SK-N-SH treated with all-trans-retinoic acid at 6 μM for 48 hours (cell line): ENCODE data around the gene ADRA1B.
A peak's percentile ranks its signal among the peaks of the same experiment; 100 is the strongest.

ENCODE experiments used
- ATAC-seq: fragments of 200-7000 bp; cut with Tn5 transposase; 3 replicates; pipeline ENCODE4 v1.9.1; 2020; ENCODE audit warnings: mild to moderate bottlenecking, moderate library complexity
- ARNTL ChIP-seq: fragments of 450-650 bp; formaldehyde crosslinking; IDR thresholded peaks from 2 replicates; pipeline ENCODE4 v1.5.0; 2020; ENCODE audit warnings: low read depth, mild to moderate bottlenecking, moderate library complexity, borderline replicate concordance
- BACH2 ChIP-seq: fragments of 250-450 bp; sonication (Bioruptor Pico); IDR thresholded peaks from 2 replicates; pipeline ENCODE4 v1.9.0; 2021; ENCODE audit warnings: mild to moderate bottlenecking, borderline replicate concordance
- CSDC2 ChIP-seq: fragments of 250-450 bp; sonication (Bioruptor Pico); IDR thresholded peaks from 2 replicates; pipeline ENCODE4 v1.5.0; 2020; ENCODE audit warnings: mild to moderate bottlenecking, moderate library complexity
- CSRNP3 ChIP-seq: fragments of 250-450 bp; sonication (Bioruptor Pico); IDR thresholded peaks from 2 replicates; pipeline ENCODE4 v1.5.1; 2021; ENCODE audit warnings: mild to moderate bottlenecking, moderate library complexity
- ESRRG ChIP-seq: fragments of 250-450 bp; sonication (Bioruptor Pico); IDR thresholded peaks from 2 replicates; pipeline ENCODE4 v1.6.1; 2021; ENCODE audit warnings: mild to moderate bottlenecking
- ISL1 ChIP-seq: fragments of 250-450 bp; sonication (Bioruptor Pico); IDR thresholded peaks from 2 replicates; pipeline ENCODE4 v2.1.2; 2022; ENCODE audit warnings: mild to moderate bottlenecking, moderate library complexity
- OSR1 ChIP-seq: fragments of 250-450 bp; sonication (Bioruptor Pico); IDR thresholded peaks from 2 replicates; pipeline ENCODE4 v1.8.0; 2022; ENCODE audit warnings: moderate library complexity, mild to moderate bottlenecking, inconsistent platforms
- PPARA ChIP-seq: fragments of 250-450 bp; sonication (Bioruptor Pico); IDR thresholded peaks from 2 replicates; pipeline ENCODE4 v1.5.0; 2020; ENCODE audit warnings: mild to moderate bottlenecking, borderline replicate concordance
- RARB ChIP-seq: fragments of 250-450 bp; sonication (Bioruptor Pico); IDR thresholded peaks from 2 replicates; pipeline ENCODE4 v1.8.0; 2021; ENCODE audit warnings: mild to moderate bottlenecking, moderate library complexity
- SNAI2 ChIP-seq: fragments of 250-450 bp; sonication (Bioruptor Pico); IDR thresholded peaks from 2 replicates; pipeline ENCODE4 v1.5.0; 2020; ENCODE audit warnings: mild to moderate bottlenecking, moderate library complexity
- TCF4 ChIP-seq: fragments of 250-450 bp; sonication (Bioruptor Pico); IDR thresholded peaks from 2 replicates; pipeline ENCODE4 v1.8.0; 2021; ENCODE audit warnings: mild to moderate bottlenecking, moderate library complexity, borderline replicate concordance
- TOX ChIP-seq: fragments of 250-450 bp; sonication (Bioruptor Pico); IDR thresholded peaks from 2 replicates; pipeline ENCODE4 v1.8.0; 2021; ENCODE audit warnings: mild to moderate bottlenecking, moderate library complexity, borderline replicate concordance
- TSHZ2 ChIP-seq: fragments of 250-450 bp; sonication (Bioruptor Pico); IDR thresholded peaks from 2 replicates; pipeline ENCODE4 v1.5.0; 2020; ENCODE audit warnings: mild to moderate bottlenecking, moderate library complexity
- ZC3H10 ChIP-seq: fragments of 250-450 bp; sonication (Bioruptor Pico); IDR thresholded peaks from 2 replicates; pipeline ENCODE4 v1.5.1; 2021; ENCODE audit warnings: mild to moderate bottlenecking, moderate library complexity
- ZFP3 ChIP-seq: fragments of 250-450 bp; sonication (Bioruptor Pico); IDR thresholded peaks from 2 replicates; pipeline ENCODE4 v1.5.0; 2020; ENCODE audit warnings: mild to moderate bottlenecking, moderate library complexity
- ZFP30 ChIP-seq: fragments of 450-650 bp; formaldehyde crosslinking; IDR thresholded peaks from 2 replicates; pipeline ENCODE4 v1.5.0; 2022; ENCODE audit warnings: mild to moderate bottlenecking, moderate library complexity
- ZNF565 ChIP-seq: fragments of 450-650 bp; formaldehyde crosslinking; conservative IDR thresholded peaks from 2 replicates; pipeline ENCODE4 v1.5.0; 2020; ENCODE audit warnings: low read depth, mild to moderate bottlenecking, moderate library complexity
- ZNF70 ChIP-seq: fragments of 450-650 bp; formaldehyde crosslinking; IDR thresholded peaks from 2 replicates; pipeline ENCODE4 v1.5.0; 2020; ENCODE audit warnings: mild to moderate bottlenecking, moderate library complexity
- ZNF8 ChIP-seq: fragments of 450-650 bp; formaldehyde crosslinking; IDR thresholded peaks from 2 replicates; pipeline ENCODE4 v1.5.0; 2020; ENCODE audit warnings: mild to moderate bottlenecking, moderate library complexity
- TF ChIP-seq, protein P1 (sequence below): fragments of 250-450 bp; sonication (Bioruptor Pico); IDR thresholded peaks from 2 replicates; pipeline ENCODE4 v1.8.0; 2020; ENCODE audit warnings: mild to moderate bottlenecking, moderate library complexity, borderline replicate concordance
- TF ChIP-seq, protein P2 (sequence below): fragments of 250-450 bp; sonication (Bioruptor Pico); IDR thresholded peaks from 2 replicates; pipeline ENCODE4 v1.8.0; 2021; ENCODE audit warnings: low read depth, mild to moderate bottlenecking, moderate library complexity, borderline replicate concordance

Gene ADRA1B

DNA sequence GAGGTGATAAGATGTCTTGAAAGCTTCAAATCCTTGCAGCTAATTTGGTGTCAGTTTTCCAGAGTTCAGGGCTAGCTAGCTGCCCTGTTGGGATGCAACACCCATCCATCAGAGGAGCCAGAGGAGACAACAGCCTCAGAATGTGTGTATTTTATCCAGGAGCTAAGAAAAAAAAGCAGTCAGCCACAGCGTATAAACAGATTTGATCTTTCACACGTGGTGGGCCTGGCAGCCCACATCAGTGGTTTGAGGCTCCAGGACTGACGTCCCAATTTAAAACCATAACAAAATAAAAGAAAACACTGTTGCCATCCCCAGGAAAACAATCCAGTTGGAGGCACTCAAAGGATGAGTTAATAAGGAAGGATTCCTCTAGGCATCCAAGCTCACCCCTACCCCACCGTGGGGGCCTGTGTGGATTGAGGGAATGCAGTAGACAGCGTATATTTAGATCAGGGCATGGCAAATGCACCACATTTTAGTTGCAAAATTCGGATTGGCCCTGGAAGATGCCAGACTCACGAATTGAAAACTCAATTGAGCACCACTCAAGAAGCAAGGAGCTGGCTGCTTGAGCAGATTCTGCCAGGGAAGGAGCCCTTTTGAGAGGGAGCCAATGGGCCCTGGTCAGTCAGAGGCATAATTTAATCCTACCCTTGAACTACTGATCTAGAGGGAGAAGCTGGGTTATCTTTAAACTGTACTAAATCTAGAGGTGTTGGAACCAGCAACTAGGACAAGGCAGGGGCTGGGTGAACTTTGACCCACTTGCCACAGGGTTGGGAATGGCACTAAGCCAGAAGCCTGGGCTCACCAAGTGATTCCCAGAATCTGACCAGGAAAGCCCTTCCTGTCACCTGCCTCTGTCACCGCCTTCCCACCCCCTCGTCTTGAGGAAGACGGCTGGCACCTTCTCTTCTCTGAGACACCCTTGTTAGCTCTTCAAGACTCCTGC, 17.5 kb downstream of the ADRA1B start:
- ATAC-seq, result no peak
- TF ChIP-seq, protein P1, sequence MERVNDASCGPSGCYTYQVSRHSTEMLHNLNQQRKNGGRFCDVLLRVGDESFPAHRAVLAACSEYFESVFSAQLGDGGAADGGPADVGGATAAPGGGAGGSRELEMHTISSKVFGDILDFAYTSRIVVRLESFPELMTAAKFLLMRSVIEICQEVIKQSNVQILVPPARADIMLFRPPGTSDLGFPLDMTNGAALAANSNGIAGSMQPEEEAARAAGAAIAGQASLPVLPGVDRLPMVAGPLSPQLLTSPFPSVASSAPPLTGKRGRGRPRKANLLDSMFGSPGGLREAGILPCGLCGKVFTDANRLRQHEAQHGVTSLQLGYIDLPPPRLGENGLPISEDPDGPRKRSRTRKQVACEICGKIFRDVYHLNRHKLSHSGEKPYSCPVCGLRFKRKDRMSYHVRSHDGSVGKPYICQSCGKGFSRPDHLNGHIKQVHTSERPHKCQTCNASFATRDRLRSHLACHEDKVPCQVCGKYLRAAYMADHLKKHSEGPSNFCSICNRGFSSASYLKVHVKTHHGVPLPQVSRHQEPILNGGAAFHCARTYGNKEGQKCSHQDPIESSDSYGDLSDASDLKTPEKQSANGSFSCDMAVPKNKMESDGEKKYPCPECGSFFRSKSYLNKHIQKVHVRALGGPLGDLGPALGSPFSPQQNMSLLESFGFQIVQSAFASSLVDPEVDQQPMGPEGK (CRISPR knock-in tag), result no peak
- no peak for TF ChIP-seq TCF4 (CRISPR knock-in tag)
- no peak for TF ChIP-seq ZFP3 (CRISPR knock-in tag)

GRCh38 chr5:159935946-159936345, 19.7 kb downstream of the ADRA1B start:
- no peak for TF ChIP-seq ZC3H10 (CRISPR knock-in tag)
- no peak for TF ChIP-seq SNAI2 (CRISPR knock-in tag)
- TF ChIP-seq RARB (CRISPR knock-in tag), result no peak
- TF ChIP-seq CSRNP3 (CRISPR knock-in tag), result no peak
- TF ChIP-seq ZFP30 (CRISPR knock-in tag), result no peak
- TF ChIP-seq TOX (CRISPR knock-in tag), result no peak
- no peak for TF ChIP-seq ZNF8 (CRISPR knock-in tag)
- no peak for TF ChIP-seq ISL1 (CRISPR knock-in tag)
- no peak for TF ChIP-seq ESRRG (CRISPR knock-in tag)
- TF ChIP-seq, protein P2, sequence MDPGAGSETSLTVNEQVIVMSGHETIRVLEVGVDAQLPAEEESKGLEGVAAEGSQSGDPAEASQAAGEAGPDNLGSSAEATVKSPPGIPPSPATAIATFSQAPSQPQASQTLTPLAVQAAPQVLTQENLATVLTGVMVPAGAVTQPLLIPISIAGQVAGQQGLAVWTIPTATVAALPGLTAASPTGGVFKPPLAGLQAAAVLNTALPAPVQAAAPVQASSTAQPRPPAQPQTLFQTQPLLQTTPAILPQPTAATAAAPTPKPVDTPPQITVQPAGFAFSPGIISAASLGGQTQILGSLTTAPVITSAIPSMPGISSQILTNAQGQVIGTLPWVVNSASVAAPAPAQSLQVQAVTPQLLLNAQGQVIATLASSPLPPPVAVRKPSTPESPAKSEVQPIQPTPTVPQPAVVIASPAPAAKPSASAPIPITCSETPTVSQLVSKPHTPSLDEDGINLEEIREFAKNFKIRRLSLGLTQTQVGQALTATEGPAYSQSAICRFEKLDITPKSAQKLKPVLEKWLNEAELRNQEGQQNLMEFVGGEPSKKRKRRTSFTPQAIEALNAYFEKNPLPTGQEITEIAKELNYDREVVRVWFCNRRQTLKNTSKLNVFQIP (CRISPR knock-in tag), result no peak
- no peak for ATAC-seq

DNA sequence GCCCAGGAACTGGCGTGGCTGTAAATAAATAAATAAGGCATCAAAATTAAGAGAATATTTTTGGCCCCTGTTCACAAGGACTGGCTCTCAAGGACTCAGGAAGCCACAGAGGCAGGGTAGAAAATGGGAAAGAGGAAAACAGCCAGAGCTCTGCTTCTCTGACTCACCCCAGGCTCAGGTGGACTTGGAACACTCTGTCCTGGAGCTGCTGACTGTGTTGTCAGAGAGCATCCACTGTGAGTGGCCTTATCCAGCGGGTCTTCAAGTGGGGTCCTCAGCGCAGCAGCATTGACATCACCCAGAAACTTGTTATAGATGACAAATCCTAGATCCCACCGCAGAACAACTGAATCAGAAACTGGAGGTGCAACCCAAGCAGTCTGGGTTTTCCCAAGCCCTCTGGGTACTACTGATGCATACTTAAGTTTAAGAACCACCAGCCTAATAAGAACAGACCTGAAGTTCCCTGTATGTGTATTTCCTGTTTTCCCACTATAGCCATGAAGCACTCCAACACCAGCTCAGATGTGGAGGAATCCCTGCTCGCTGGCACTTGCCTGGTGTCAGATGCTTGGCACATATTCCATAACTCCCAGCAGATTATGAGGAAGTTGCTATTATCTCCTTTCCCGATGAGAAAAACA, 20.5 kb downstream of the ADRA1B start:
- ATAC-seq, result peak; percentile 80
- no peak for TF ChIP-seq ZNF565
- TF ChIP-seq ZFP30 (CRISPR knock-in tag), result no peak
- TF ChIP-seq TOX (CRISPR knock-in tag), result no peak
- no peak for TF ChIP-seq PPARA (CRISPR knock-in tag)

GRCh38 chr5:159937580-159937979, 21.3 kb downstream of the ADRA1B start:
- no peak for ATAC-seq
- TF ChIP-seq PPARA (CRISPR knock-in tag) (no peak), OSR1 (CRISPR knock-in tag) (no peak), ESRRG (CRISPR knock-in tag) (no peak), ZFP30 (CRISPR knock-in tag) (no peak), CSRNP3 (CRISPR knock-in tag) (no peak), ZNF565 (no peak), ZNF70 (no peak), BACH2 (CRISPR knock-in tag) (no peak), ZNF8 (CRISPR knock-in tag) (no peak), ISL1 (CRISPR knock-in tag) (no peak), RARB (CRISPR knock-in tag) (no peak), TCF4 (CRISPR knock-in tag) (no peak), ZC3H10 (CRISPR knock-in tag) (no peak), TSHZ2 (CRISPR knock-in tag) (no peak), CSDC2 (CRISPR knock-in tag) (no peak), SNAI2 (CRISPR knock-in tag) (no peak), TOX (CRISPR knock-in tag) (no peak), ARNTL (CRISPR knock-in tag) (no peak)
- TF ChIP-seq, protein P1 (CRISPR knock-in tag), result no peak
